HG03139 (cell line): ENCODE data around the gene PRAMEF13.
"Not testable (repeated sequence)": the region's sequence is repeated elsewhere in the genome, so short reads cannot be mapped to it uniquely, and the experiment has no call there.

Experiments used
- ATAC-seq: cut with Tn5 transposase; IDR thresholded peaks from one replicate; pipeline ENCODE4 v1.9.1; 2021; ENCODE audit not compliant: unreplicated experiment

PRAMEF13 gene

DNA sequence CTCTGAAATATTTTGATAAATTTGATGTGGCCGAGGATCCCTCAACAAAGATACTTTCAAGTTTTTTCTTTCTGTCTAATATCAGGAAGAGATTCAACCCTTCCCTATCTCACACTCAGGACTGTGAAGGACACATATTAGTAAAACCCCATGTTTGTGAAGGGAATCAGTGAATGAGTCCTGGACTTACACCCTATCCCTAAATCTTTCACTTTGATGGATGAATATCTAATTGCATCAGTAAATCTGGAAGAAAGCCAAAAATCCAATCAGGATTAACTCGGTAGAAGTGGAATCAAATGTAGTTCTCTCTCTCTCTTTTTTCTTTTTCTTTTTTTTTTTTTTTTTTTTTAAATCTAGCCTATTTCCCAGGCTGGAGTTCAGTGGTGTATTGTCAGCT is 29.7 kb downstream of the PRAMEF13 start, which contains the start of gene PRAMEF9:
TSS of gene PRAMEF9 (plus strand) at position 301 of the 400 bp plus-strand sequence. CDS start 3,433 bp downstream, outside the sequence.
- ATAC-seq = not testable (repeated sequence)

DNA sequence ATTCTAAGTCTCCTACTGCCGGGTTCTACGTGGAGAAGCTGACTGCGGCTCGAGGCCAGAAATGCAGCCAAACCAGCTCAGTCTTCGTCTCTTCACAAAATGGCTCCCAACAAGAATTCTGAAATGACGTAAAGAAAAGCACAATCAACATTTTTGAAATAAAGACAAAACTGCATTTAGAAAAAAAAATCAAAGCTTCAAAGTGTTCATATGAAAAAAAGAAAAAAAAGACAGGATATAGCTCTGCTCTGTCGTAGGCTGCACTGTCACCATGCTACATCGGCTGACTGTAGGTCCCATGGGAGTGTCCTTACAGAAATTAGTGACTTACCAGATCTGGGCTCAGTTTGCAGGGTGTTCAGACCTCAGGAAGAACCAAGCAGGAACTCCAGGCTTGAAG is 35.7 kb downstream of the PRAMEF13 start, which contains the start of gene HNRNPCL4:
TSS of gene HNRNPCL4 (minus strand) at position 101 of the 400 bp plus-strand sequence. CDS start 164 bp downstream, outside the sequence.
- not testable (repeated sequence) for ATAC-seq

DNA sequence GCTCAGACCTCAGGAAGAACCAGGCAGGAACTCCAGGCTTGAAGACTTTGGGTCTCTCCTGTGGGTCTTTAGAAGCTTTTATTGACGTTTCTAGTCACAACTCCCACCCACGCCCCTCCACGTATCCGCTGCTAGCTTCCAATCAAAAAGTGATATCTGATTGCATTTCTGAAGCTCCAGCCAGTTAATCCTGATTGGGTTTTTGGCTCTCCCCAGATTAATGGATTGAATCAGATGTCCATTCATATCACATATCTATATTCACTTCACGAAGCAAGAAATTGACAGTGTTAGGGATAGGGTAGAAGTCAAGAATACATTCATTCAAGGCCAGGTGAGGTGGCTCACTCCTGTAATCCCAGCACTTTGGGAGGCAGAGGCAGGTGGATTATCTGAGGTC is 45.3 kb downstream of the PRAMEF13 start, which contains the start of gene PRAMEF26:
TSS of gene PRAMEF26 (minus strand) at position 101 of the 400 bp plus-strand sequence. CDS start 2,914 bp downstream, outside the sequence.
- ATAC-seq = not testable (repeated sequence)
